ENCODE data around the gene ERI2. TPM values are rescaled to one million over a fixed set of nuclear protein-coding genes. Genes with fewer than 3 reads are reported as not detected.

Gene ERI2
- total and polyA plus RNA-seq, 2 of the 13 experiments (the other 11 are each of a cell fraction or from before 2014, with no cell fraction given) = 17.4 to 41.3 TPM

GRCh38 chr16:20806168-20807050 lies at the start of gene ERI2, which contains the start of gene REXO5 (continued):
- TF ChIP-seq BCLAF1 (IDR thresholded peaks at IDR 0.05) (no peak), ZNF580 (CRISPR knock-in tag; IDR thresholded peaks at IDR 0.05; ENCODE audit: borderline replicate concordance, low read depth) (peak; percentile 98), FOXP4 (CRISPR knock-in tag; IDR thresholded peaks at IDR 0.05) (no peak; the same call in none of the 2 replicates), BRD4 (CRISPR knock-in tag; IDR thresholded peaks at IDR 0.05) (peak; percentile 100), RNF219 (CRISPR knock-in tag; IDR thresholded peaks at IDR 0.05) (peak; percentile 93; the same call in 1 of the 2 replicates), THAP7 (CRISPR knock-in tag; IDR thresholded peaks at IDR 0.05) (peak; percentile 95), ZNF34 (CRISPR knock-in tag; IDR thresholded peaks at IDR 0.05; ENCODE audit: borderline replicate concordance) (peak; percentile 100), BATF2 (CRISPR knock-in tag; IDR thresholded peaks at IDR 0.05) (peak; percentile 87; the same call in 1 of the 2 replicates), CTCF (CRISPR knock-in tag; IDR thresholded peaks at IDR 0.05) (peak; percentile 81), NBN (conservative IDR thresholded peaks at IDR 0.05) (no peak), PAWR (CRISPR knock-in tag; IDR thresholded peaks at IDR 0.05; ENCODE audit: borderline replicate concordance) (peak; percentile 51), CCAR2 (optimal IDR thresholded peaks at IDR 0.05; ENCODE audit: low read depth, low read length) (no peak), RORA (CRISPR knock-in tag; IDR thresholded peaks at IDR 0.05) (0 out of 2 replicates have a peak, but pooled peaks have one; percentile 22), POLR2G (IDR thresholded peaks at IDR 0.05; ENCODE audit: low read depth, low read length) (peak; percentile 99)

Data from HepG2 (cell line).